Right atrium auricular region (tissue), 2 donors: ENCODE results near the gene PCK1. TPM values are rescaled to one million over a fixed set of nuclear protein-coding genes. Genes with fewer than 3 reads are reported as not detected.

ENCODE experiments used
- DNase-seq: peaks from one replicate; pipeline ENCODE4 v3.0.0-alpha.2; 2019; ENCODE audit warnings: low spot score
- H3K27ac ChIP-seq, 2 donors: fragments of 200-600 bp; sonication (generic); 1 replicate in 1 of 2; 2 replicates in 1 of 2; pipeline ENCODE4 v1.5.1; 2016 to 2019
- H3K27me3 ChIP-seq, 2 donors: fragments of 200-600 bp; sonication (generic); one replicate each; pipeline versions ENCODE4 v1.5.1 to v1.6.0; 2017 to 2019
- H3K36me3 ChIP-seq: fragments of 200-600 bp; sonication (generic); one replicate; pipeline ENCODE4 v1.5.1; 2016
- H3K4me1 ChIP-seq, 2 donors: fragments of 200-600 bp; sonication (generic); one replicate each; pipeline versions ENCODE4 v1.5.1 to v1.6.0; 2017 to 2019
- H3K4me3 ChIP-seq, 2 donors: fragments of 200-600 bp; sonication (generic); 1 replicate in 1 of 2; 2 replicates in 1 of 2; pipeline ENCODE4 v1.5.1; 2017 to 2019; ENCODE audit warnings: mild to moderate bottlenecking in 1 of 2, moderate library complexity in 1 of 2
- H3K9me3 ChIP-seq, 2 donors: fragments of 200-600 bp; sonication (generic); one replicate each; pipeline ENCODE4 v1.5.1; 2019
- CTCF ChIP-seq, 2 donors: fragments of 200-600 bp; sonication (generic); IDR thresholded peaks; one replicate each; pipeline ENCODE4 v1.5.1; 2019; ENCODE audit warnings: antibody characterized with exemption in 2 of 2
- total RNA-seq, 2 donors: library from RNA; depleted of rRNA; stranded (reverse); fragments of >200 nt; gene quantifications; one replicate each; pipeline ENCODE4 v1.1.0, GENCODE V29; 2016

PCK1 gene
- total RNA-seq, 2 donors from 2014 or later, result 0.52 to 4.7 TPM

- no peak overlapping the region for H3K27ac ChIP-seq
- H3K27me3 ChIP-seq, result no peaks in the 10 kb centered on the region
- H3K4me1 ChIP-seq, result no peaks in the 10 kb centered on the region
- no peak overlapping the region for H3K4me3 ChIP-seq
- no peak for DNase-seq
- H3K36me3 ChIP-seq, result no peaks in the 10 kb centered on the region
- peaks cover 0 to 8% of the 10 kb centered on the region in 2 donors for H3K9me3 ChIP-seq
- TF ChIP-seq CTCF (IDR thresholded peaks at IDR 0.05), result no peak
These were observed 28.3 kb downstream of the PCK1 start for GRCh38 chr20:57589123-57589727.

- DNase-seq, result no peak
- Histone ChIP-seq H3K4me3 (no peak overlapping the region), H3K27ac (no peak overlapping the region), H3K9me3 (peaks cover 0 to 8% of the 10 kb centered on the region in 2 donors), H3K36me3 (no peaks in the 10 kb centered on the region), H3K4me1 (no peaks in the 10 kb centered on the region), H3K27me3 (no peaks in the 10 kb centered on the region)
- TF ChIP-seq CTCF (IDR thresholded peaks at IDR 0.05), result no peak
These were observed 29.0 kb downstream of the PCK1 start for GRCh38 chr20:57589728-57590484.

- no peaks in the 10 kb centered on the region for H3K27me3 ChIP-seq
- no peak for TF ChIP-seq CTCF (IDR thresholded peaks at IDR 0.05)
- no peaks in the 10 kb centered on the region for H3K36me3 ChIP-seq
- no peak for DNase-seq
- no peaks in the 10 kb centered on the region for H3K4me1 ChIP-seq
- peaks cover 0 to 8% of the 10 kb centered on the region in 2 donors for H3K9me3 ChIP-seq
- H3K4me3 ChIP-seq, result no peak overlapping the region
- no peak overlapping the region for H3K27ac ChIP-seq
These were observed 29.8 kb downstream of the PCK1 start for GRCh38 chr20:57590485-57591288.

- Histone ChIP-seq H3K36me3 (no peaks in the 10 kb centered on the region), H3K4me3 (no peak overlapping the region), H3K27ac (no peak overlapping the region), H3K4me1 (peaks cover 0 to under 1% of the 10 kb centered on the region in 2 donors), H3K9me3 (peaks cover 0 to 8% of the 10 kb centered on the region in 2 donors), H3K27me3 (no peaks in the 10 kb centered on the region)
- no peak for DNase-seq
- no peak for TF ChIP-seq CTCF (IDR thresholded peaks at IDR 0.05)
These were observed 30.6 kb downstream of the PCK1 start for GRCh38 chr20:57591289-57592229.
